Left ventricle myocardium inferior (tissue), 1 donor: ENCODE results near the gene SNIP1. TPM values are rescaled to one million over a fixed set of nuclear protein-coding genes. Genes with fewer than 3 reads are reported as not detected.

Experiments
- DNase-seq: peaks from one replicate; pipeline ENCODE4 v3.0.0-alpha.2; 2020
- H3K27ac ChIP-seq: fragments of 200-600 bp; replicated peaks from 2 replicates; pipeline ENCODE4 v1.8.0; 2021
- H3K27me3 ChIP-seq: fragments of 200-600 bp; 2 replicates; pipeline ENCODE4 v1.8.0; 2021; ENCODE audit warnings: low read depth
- H3K36me3 ChIP-seq: fragments of 200-600 bp; 2 replicates; pipeline ENCODE4 v1.8.0; 2021
- H3K4me1 ChIP-seq: fragments of 200-600 bp; 2 replicates; pipeline ENCODE4 v1.8.0; 2021
- H3K4me3 ChIP-seq: fragments of 200-600 bp; 2 replicates; pipeline ENCODE4 v1.8.0; 2021; ENCODE audit warnings: mild to moderate bottlenecking, moderate library complexity
- H3K9me3 ChIP-seq: fragments of 200-600 bp; replicated peaks from 2 replicates; pipeline ENCODE4 v1.8.0; 2021
- intact Hi-C: fragments of 100-400 bp; cut with micrococcal nuclease; formaldehyde crosslinking; loops from one replicate; pipeline ENCODE4 v1.11.0; 2022
- total RNA-seq: library from RNA; stranded (reverse); fragmentation: NEBNext Ultra II Directional; extraction: Animal tissue kit (Norgen Biotek cat#: 25700); gene quantifications from one replicate; pipeline ENCODE4 v1.2.1, GENCODE V29; 2021
- TF ChIP-seq, protein P1 (sequence below): fragments of 200-600 bp; IDR thresholded peaks from 2 replicates; pipeline ENCODE4 v1.8.0; 2021; ENCODE audit warnings: antibody characterized with exemption, mild to moderate bottlenecking, borderline replicate concordance
- donor health status: DM: no; HTN: yes; CAD: no; lungs with severe emphysema.

Gene SNIP1
- total RNA-seq, 1 donor from 2014 or later, result 7.0 TPM

GRCh38 chr1:37498872-37499617, 55.0 kb downstream of the SNIP1 start:
- TF ChIP-seq, protein P1, sequence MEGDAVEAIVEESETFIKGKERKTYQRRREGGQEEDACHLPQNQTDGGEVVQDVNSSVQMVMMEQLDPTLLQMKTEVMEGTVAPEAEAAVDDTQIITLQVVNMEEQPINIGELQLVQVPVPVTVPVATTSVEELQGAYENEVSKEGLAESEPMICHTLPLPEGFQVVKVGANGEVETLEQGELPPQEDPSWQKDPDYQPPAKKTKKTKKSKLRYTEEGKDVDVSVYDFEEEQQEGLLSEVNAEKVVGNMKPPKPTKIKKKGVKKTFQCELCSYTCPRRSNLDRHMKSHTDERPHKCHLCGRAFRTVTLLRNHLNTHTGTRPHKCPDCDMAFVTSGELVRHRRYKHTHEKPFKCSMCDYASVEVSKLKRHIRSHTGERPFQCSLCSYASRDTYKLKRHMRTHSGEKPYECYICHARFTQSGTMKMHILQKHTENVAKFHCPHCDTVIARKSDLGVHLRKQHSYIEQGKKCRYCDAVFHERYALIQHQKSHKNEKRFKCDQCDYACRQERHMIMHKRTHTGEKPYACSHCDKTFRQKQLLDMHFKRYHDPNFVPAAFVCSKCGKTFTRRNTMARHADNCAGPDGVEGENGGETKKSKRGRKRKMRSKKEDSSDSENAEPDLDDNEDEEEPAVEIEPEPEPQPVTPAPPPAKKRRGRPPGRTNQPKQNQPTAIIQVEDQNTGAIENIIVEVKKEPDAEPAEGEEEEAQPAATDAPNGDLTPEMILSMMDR, result no peak
- peaks cover 46% of the 10 kb centered on the region for H3K36me3 ChIP-seq
- H3K27ac ChIP-seq, result peak overlapping the region; percentile 54
- no peak overlapping the region for H3K4me3 ChIP-seq
- H3K9me3 ChIP-seq, result no peaks in the 10 kb centered on the region
- peaks cover 26% of the 10 kb centered on the region for H3K4me1 ChIP-seq
- no peak for DNase-seq
- H3K27me3 ChIP-seq, result no peaks in the 10 kb centered on the region
- intact Hi-C loops, result no loop called here

DNA sequence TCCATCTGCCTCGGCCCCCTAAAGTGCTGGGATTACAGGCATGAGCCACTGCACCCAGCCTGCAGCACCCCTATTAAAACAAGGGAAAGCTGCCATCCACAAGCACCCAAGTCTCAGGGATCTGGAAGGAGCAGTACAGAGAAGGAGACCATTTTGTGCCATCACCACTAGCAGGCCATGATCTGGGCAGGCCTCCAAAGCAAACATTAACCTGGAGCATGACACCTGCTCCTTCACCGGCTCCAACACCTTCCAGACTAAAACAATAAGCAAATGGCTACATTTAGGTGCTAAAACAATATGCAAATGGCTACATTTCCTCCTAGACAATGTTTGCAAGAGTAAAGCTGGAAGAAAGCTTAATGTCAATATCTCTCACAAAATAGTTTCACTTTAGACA, 56.3 kb downstream of the SNIP1 start:
- no peak for DNase-seq
- no peaks in the 10 kb centered on the region for H3K9me3 ChIP-seq
- TF ChIP-seq, protein P1, result no peak
- no peaks in the 10 kb centered on the region for H3K27me3 ChIP-seq
- H3K36me3 ChIP-seq, result peaks cover 51% of the 10 kb centered on the region
- H3K27ac ChIP-seq, result no peak overlapping the region
- intact Hi-C loops, result no loop called here
- H3K4me1 ChIP-seq, result peaks cover 26% of the 10 kb centered on the region
- H3K4me3 ChIP-seq, result no peak overlapping the region

GRCh38 chr1:37495875-37496274, 58.2 kb downstream of the SNIP1 start:
- Histone ChIP-seq H3K36me3 (peaks cover 54% of the 10 kb centered on the region), H3K27ac (no peak overlapping the region), H3K4me1 (peaks cover 26% of the 10 kb centered on the region), H3K27me3 (no peaks in the 10 kb centered on the region), H3K9me3 (no peaks in the 10 kb centered on the region), H3K4me3 (no peak overlapping the region)
- TF ChIP-seq, protein P1, result no peak
- intact Hi-C loops, result no loop called here
- DNase-seq, result no peak

GRCh38 chr1:37493336-37494098, 60.6 kb downstream of the SNIP1 start:
- H3K4me1 ChIP-seq, result peaks cover 7% of the 10 kb centered on the region
- no peak overlapping the region for H3K27ac ChIP-seq
- DNase-seq, result no peak
- intact Hi-C loops, result no loop called here
- no peaks in the 10 kb centered on the region for H3K9me3 ChIP-seq
- no peaks in the 10 kb centered on the region for H3K27me3 ChIP-seq
- peaks cover 67% of the 10 kb centered on the region for H3K36me3 ChIP-seq
- TF ChIP-seq, protein P1, result no peak
- no peak overlapping the region for H3K4me3 ChIP-seq

DNA sequence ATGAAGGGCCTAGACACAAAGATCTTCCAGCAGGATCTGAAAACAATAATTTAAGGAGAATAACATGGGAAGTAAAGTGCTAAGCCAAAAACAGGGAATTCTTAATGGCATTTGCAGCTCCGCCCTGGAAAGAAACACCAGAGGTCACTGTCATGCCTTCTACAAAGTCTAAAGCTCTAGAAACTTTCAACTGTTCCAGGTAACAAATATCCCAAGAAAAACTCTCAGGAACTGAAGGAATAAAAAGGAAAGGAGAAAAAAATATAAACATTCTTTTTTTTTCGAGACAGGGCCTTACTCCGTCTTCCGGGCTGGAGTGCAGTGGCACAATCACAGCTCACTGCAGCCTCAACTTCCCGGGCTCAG, 66.5 kb downstream of the SNIP1 start:
- Histone ChIP-seq H3K36me3 (peaks cover 63% of the 10 kb centered on the region), H3K27ac (peak overlapping the region; percentile 70), H3K4me3 (no peak overlapping the region), H3K4me1 (peaks cover 40% of the 10 kb centered on the region), H3K27me3 (no peaks in the 10 kb centered on the region), H3K9me3 (no peaks in the 10 kb centered on the region)
- no peak for DNase-seq
- TF ChIP-seq, protein P1, result peak; percentile 27
- intact Hi-C loops, result loop anchor here (2.0 kb wide), 1 partner anchor 33 kb away; no protein-coding TSS in a partner anchor
